Prostate gland (tissue), 2 donors: ENCODE measurements around the gene EVC. TPM values are rescaled to one million over a fixed set of nuclear protein-coding genes. Genes with fewer than 3 reads are reported as not detected.
"Not testable (repeated sequence)": the region's sequence is repeated elsewhere in the genome, so short reads cannot be mapped to it uniquely, and the experiment has no call there.

Source experiments
- DNase-seq: peaks from one replicate; pipeline ENCODE4 v3.0.0-alpha.2; 2019; ENCODE audit warnings: low spot score
- H3K27ac ChIP-seq, 2 donors: fragments of 200-600 bp; sonication (generic); 2 replicates each; pipeline ENCODE4 v1.5.1; 2017 to 2019
- H3K27me3 ChIP-seq: fragments of 200-600 bp; sonication (generic); replicated peaks from 2 replicates; pipeline ENCODE4 v1.5.1; 2019; ENCODE audit not compliant: insufficient read depth
- H3K36me3 ChIP-seq, 2 donors: fragments of 200-600 bp; sonication (generic); 1 replicate in 1 of 2; 2 replicates in 1 of 2; pipeline versions ENCODE4 v1.5.1 to v1.8.1; 2017 to 2019
- H3K4me1 ChIP-seq: fragments of 200-600 bp; sonication (generic); replicated peaks from 2 replicates; pipeline ENCODE4 v1.5.1; 2019
- H3K4me3 ChIP-seq, 2 donors: fragments of 200-600 bp; sonication (generic); 2 replicates each; pipeline ENCODE4 v1.5.1; 2017 to 2019
- H3K9me3 ChIP-seq: fragments of 200-600 bp; sonication (generic); 2 replicates; pipeline ENCODE4 v1.5.1; 2017
- POLR2A ChIP-seq: fragments of 450-650 bp; IDR thresholded peaks from one replicate; pipeline ENCODE4 v1.6.1; 2016; ENCODE audit warnings: antibody characterized with exemption, mild to moderate bottlenecking
- POLR2AphosphoS5 ChIP-seq: sonication (generic); formaldehyde crosslinking; IDR thresholded peaks from one replicate; pipeline ENCODE4 v1.6.1; 2017; ENCODE audit warnings: antibody characterized with exemption
- WGBS: methylation state at CpG from one replicate; pipeline ENCODE4 v1.1.5; 2018; 5-methylcytosine and 5-hydroxymethylcytosine counted together
- intact Hi-C: fragments of 100-400 bp; cut with DNase I; formaldehyde crosslinking; loops from one replicate; pipeline ENCODE4 v1.14.2; 2022
- total RNA-seq, 2 donors: library from RNA; depleted of rRNA; stranded (reverse); fragments of >200 nt; gene quantifications; one replicate each; pipeline ENCODE4 v1.1.0, GENCODE V29; 2016
- TF ChIP-seq, protein P1 (sequence below), 4 experiments: fragments of 200-600 bp in 2 of 4; fragments of 450-650 bp in 2 of 4; sonication (generic) in 2 of 4; IDR thresholded peaks; 1 replicate in 3 of 4; 2 replicates in 1 of 4; pipeline ENCODE4 v1.5.1; 2016 to 2019; ENCODE audit warnings: antibody characterized with exemption in 4 of 4, mild to moderate bottlenecking in 2 of 4, moderate library complexity in 2 of 4

Gene EVC
- total RNA-seq, 2 donors from 2014 or later = 49.0 to 55.7 TPM

DNA sequence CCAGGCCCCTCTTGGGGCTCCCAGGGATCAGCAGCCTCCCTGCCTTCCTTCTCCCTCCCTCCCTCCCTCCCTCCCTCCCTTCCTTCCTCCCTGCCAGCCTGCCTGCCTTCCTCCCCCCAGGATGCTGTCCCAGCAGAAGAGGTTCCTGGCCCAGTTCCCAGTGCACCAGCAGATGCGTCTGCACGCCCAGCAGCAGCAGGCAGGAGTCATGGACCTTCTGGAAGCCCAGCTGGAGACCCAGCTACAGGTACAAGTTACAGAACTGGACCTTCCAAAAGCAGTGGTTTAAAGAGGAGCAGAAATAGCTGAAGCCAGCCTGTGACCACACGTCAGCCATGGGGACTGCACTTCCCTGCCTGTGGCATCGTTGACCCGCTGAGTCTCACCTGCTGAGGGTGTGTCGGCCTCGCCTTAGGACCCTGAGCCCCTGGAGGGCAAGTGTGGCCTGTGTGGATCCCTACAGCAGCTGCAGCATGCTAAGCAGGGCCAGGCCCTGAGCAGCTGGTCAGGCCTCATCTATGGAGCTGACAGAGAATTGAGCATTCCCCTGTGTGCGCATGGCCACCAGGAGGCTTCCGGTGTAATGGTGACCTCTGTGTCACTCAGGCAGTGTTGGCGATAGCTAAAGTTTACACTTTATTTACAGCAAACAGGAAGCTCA lies 97.2 kb downstream of the EVC start:
- Histone ChIP-seq H3K36me3 (peaks cover 0 to 14% of the 10 kb centered on the region in 2 donors), H3K27me3 (no peaks in the 10 kb centered on the region), H3K4me3 (no peak overlapping the region), H3K27ac (no peak overlapping the region), H3K4me1 (no peaks in the 10 kb centered on the region), H3K9me3 (no peaks in the 10 kb centered on the region)
- 89% methylated on average over 10 of the region's 10 CpGs for WGBS
- DNase-seq = no peak
- intact Hi-C loops = no loop called here
- TF ChIP-seq POLR2A (no peak), POLR2AphosphoS5 (no peak)

DNA sequence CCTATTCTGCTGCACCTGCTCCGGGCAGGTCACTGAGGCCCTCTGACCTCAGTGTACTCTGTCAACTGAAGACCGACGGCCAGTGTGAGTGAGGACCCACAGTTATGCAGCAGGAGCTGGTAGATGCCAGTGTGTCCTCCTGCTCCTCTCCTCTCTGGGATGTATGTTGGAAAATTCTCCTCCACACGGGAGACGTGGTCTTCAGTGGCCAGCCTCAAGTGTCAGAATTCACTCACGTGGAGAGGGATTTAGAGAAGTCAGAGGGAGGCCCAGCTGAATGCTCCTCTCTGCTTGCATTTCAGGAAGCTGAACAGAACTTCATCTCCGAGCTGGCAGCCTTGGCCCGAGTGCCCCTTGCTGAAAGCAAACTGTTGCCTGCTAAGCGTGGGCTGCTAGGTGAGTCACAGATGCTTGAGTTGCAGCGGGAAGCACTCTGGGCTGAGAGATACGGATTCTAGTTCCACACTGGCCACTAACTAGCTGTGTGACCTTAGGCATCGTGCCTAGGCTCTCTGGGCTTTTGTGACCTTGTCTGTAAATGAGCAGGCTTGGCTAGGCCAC lies 98.3 kb downstream of the EVC start:
- no peak for DNase-seq
- Histone ChIP-seq H3K36me3 (peaks cover 0 to 14% of the 10 kb centered on the region in 2 donors), H3K4me1 (no peaks in the 10 kb centered on the region), H3K27ac (no peak overlapping the region), H3K27me3 (no peaks in the 10 kb centered on the region), H3K4me3 (no peak overlapping the region), H3K9me3 (no peaks in the 10 kb centered on the region)
- 90% methylated on average over 12 of the region's 12 CpGs for WGBS
- TF ChIP-seq POLR2A = no peak
- TF ChIP-seq, protein P1, sequence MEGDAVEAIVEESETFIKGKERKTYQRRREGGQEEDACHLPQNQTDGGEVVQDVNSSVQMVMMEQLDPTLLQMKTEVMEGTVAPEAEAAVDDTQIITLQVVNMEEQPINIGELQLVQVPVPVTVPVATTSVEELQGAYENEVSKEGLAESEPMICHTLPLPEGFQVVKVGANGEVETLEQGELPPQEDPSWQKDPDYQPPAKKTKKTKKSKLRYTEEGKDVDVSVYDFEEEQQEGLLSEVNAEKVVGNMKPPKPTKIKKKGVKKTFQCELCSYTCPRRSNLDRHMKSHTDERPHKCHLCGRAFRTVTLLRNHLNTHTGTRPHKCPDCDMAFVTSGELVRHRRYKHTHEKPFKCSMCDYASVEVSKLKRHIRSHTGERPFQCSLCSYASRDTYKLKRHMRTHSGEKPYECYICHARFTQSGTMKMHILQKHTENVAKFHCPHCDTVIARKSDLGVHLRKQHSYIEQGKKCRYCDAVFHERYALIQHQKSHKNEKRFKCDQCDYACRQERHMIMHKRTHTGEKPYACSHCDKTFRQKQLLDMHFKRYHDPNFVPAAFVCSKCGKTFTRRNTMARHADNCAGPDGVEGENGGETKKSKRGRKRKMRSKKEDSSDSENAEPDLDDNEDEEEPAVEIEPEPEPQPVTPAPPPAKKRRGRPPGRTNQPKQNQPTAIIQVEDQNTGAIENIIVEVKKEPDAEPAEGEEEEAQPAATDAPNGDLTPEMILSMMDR (IDR thresholded peaks at IDR 0.05) = no peak
- no peak for TF ChIP-seq POLR2AphosphoS5
- intact Hi-C loops = no loop called here

DNA sequence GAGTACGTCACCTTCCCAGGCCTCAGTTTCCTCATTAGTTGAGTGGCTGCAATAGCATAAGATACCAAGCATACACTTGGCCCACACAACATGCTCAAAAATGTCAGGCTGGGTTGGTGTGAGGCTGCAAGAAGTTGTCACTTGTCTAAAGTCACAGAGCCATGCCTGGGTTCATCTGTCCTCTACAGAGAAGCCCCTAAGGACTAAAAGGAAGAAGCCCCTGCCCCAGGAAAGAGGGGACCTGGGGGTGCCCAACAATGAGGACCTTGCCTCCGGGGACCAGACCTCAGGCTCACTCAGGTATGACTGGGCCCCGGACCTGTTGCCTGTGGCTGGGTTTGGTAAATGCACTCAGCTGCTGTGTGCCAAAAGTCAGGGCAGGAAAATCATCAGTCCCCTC lies 99.2 kb downstream of the EVC start:
- Histone ChIP-seq H3K9me3 (no peaks in the 10 kb centered on the region), H3K27me3 (no peaks in the 10 kb centered on the region), H3K4me3 (no peak overlapping the region), H3K36me3 (peaks cover 0 to 14% of the 10 kb centered on the region in 2 donors), H3K27ac (no peak overlapping the region), H3K4me1 (no peaks in the 10 kb centered on the region)
- 94% methylated on average over 3 of the region's 3 CpGs for WGBS
- intact Hi-C loops = loop anchor here (10.0 kb wide), 1 partner anchor 755 kb away; the partner anchor contains the start of gene STK32B
- TF ChIP-seq, protein P1 (IDR thresholded peaks at IDR 0.05) = no peak
- no peak for TF ChIP-seq POLR2A
- TF ChIP-seq POLR2AphosphoS5 = no peak
- no peak for DNase-seq

DNA sequence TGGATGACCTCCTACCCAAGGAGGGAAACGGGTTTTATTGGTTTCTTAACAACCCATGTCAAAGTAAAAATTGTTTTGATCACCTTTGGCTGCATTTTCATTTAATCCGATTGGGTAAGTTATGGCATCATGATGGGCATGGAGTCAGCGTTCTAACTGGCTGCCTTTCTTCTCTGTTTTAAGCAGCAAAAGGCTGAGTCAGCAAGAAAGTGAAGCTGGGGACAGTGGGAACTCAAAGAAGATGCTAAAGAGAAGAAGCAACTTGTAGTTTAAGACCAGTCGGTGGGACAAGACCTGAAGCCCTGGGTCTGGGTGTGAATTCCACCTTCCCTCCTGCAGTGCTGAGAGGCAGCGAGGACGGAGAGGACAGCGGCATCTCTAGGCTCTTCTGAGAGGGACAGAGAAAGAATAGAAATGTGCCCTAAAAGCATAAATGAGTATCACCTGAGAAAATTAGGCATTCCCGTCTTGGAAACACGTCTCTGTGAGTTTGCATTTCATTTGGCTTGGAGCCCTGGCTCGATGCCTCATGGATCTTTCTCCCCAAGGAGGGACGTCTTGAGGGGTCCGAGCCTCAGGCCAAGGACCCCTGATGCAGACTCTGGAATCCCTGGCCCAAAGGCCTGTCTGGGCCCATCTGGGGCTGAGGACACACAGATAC lies 99.9 kb downstream of the EVC start:
- TF ChIP-seq, protein P1 (IDR thresholded peaks at IDR 0.05) = no peak
- TF ChIP-seq POLR2A = no peak
- no peak for TF ChIP-seq POLR2AphosphoS5
- Histone ChIP-seq H3K9me3 (no peaks in the 10 kb centered on the region), H3K27me3 (no peaks in the 10 kb centered on the region), H3K27ac (no peak overlapping the region), H3K36me3 (peaks cover 0 to 14% of the 10 kb centered on the region in 2 donors), H3K4me3 (no peak overlapping the region), H3K4me1 (no peaks in the 10 kb centered on the region)
- DNase-seq = no peak
- 71% methylated on average over 12 of the region's 12 CpGs for WGBS
- intact Hi-C loops = loop anchor here (10.0 kb wide), 1 partner anchor 756 kb away; the partner anchor contains the start of gene STK32B

DNA sequence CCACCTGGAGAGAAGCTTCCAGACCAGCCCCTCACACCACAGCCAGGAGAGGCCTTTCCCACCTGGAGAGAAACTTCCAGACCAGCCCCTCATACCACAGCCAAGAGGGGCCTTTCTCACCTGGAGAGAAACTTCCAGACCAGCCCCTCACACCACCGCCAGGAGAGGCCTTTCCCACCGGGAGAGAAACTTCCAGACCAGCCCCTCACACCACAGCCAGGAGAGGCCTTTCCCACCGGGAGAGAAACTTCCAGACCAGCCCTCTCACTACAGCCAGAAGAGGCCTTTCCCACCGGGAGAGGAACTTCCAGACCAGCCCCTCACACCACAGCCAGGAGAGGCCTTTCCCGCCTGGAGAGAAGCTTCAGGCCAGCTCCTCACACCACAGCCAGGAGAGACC lies 101.1 kb downstream of the EVC start:
- intact Hi-C loops = loop anchor here (10.0 kb wide), 1 partner anchor 757 kb away; the partner anchor contains the start of gene STK32B
- H3K27ac ChIP-seq, H3K9me3 ChIP-seq, H3K27me3 ChIP-seq, DNase-seq, H3K4me1 ChIP-seq, H3K4me3 ChIP-seq: not testable (repeated sequence)
- WGBS = 82% methylated on average over 5 of the region's 5 CpGs
- peaks cover 0 to 14% of the 10 kb centered on the region in 2 donors for H3K36me3 ChIP-seq
